Activated T-cell treated with anti-CD3 and anti-CD28 coated beads for 48 hours (primary cell): Measurements from ENCODE around the gene THAP8.
A peak's percentile ranks its signal among the peaks of the same experiment; 100 is the strongest.

Source experiments
- DNase-seq: peaks from one replicate; pipeline ENCODE4 v3.0.0-alpha.2; 2020; ENCODE audit warnings: low read depth

THAP8 gene

GRCh38 chr19:35993923-35994598 lies 60.0 kb downstream of the THAP8 start:
- no peak for DNase-seq

GRCh38 chr19:35992907-35993765 lies 60.9 kb downstream of the THAP8 start:
- no peak for DNase-seq

GRCh38 chr19:35991731-35992450 lies 62.2 kb downstream of the THAP8 start:
- no peak for DNase-seq

GRCh38 chr19:35990771-35991730 lies 63.0 kb downstream of the THAP8 start:
- DNase-seq = no peak

- no peak for DNase-seq
Measured at GRCh38 chr19:35990156-35990555, 63.9 kb downstream of the THAP8 start.

GRCh38 chr19:35988824-35989223 lies 65.3 kb downstream of the THAP8 start:
- no peak for DNase-seq

GRCh38 chr19:35987571-35987896 lies 66.6 kb downstream of the THAP8 start:
- DNase-seq = no peak

GRCh38 chr19:35986664-35987570 lies 67.2 kb downstream of the THAP8 start:
- peak; percentile 9 for DNase-seq

- DNase-seq = no peak
Measured at GRCh38 chr19:35986111-35986510, 68.0 kb downstream of the THAP8 start.
